H1 (cell line): ENCODE data around the gene DUOXA2. TPM values are rescaled to one million over a fixed set of nuclear protein-coding genes. Genes with fewer than 3 reads are reported as not detected.

Experiments
- CTCF ChIA-PET: fragments of 300-600 bp; sonication (Branson Sonifier 250); formaldehyde crosslinking; loops from one replicate; lab custom pipeline; 2021; ENCODE audit not compliant: partially characterized antibody; lab: Charles Lee
- POLR2A ChIA-PET: fragments of 300-600 bp; sonication (Branson Sonifier 250); formaldehyde crosslinking; loops from one replicate; lab custom pipeline; 2021; ENCODE audit warnings: inconsistent platforms; ENCODE audit not compliant: partially characterized antibody; lab: Charles Lee
- DNase-seq, 2 experiments: peaks; one replicate each; pipeline versions ENCODE4 v3.0.0 to v3.0.0-alpha.2; 2010 to 2022; ENCODE audit warnings: low spot score in 2 of 2, low read depth in 1 of 2, mixed read lengths in 1 of 2
- FAIRE-seq: peaks from 2 replicates; lab custom pipeline; 2011; peaks lifted over from hg19 to GRCh38; lab: Jason Lieb, UNC
- H2AFZ ChIP-seq: 2 replicates; pipeline ENCODE4 v1.8.1; 2012; ENCODE audit warnings: low read length, inconsistent platforms
- H2AK5ac ChIP-seq: 2 replicates; pipeline ENCODE4 v1.6.1; 2013; ENCODE audit warnings: low read depth, low read length
- H2BK120ac ChIP-seq: replicated peaks from 2 replicates; pipeline ENCODE3; 2013; ENCODE audit warnings: low read depth, low read length, inconsistent platforms
- H2BK12ac ChIP-seq: 2 replicates; pipeline ENCODE4 v1.6.1; 2013; ENCODE audit warnings: low read depth, low read length
- H2BK15ac ChIP-seq: 2 replicates; pipeline ENCODE4 v1.6.1; 2013; ENCODE audit warnings: low read length
- H2BK20ac ChIP-seq: 2 replicates; pipeline ENCODE4 v1.6.1; 2013; ENCODE audit warnings: low read length
- H2BK5ac ChIP-seq: 2 replicates; pipeline ENCODE4 v1.6.1; 2013; ENCODE audit warnings: low read depth, low read length
- H3K14ac ChIP-seq: 2 replicates; pipeline ENCODE4 v1.6.1; 2013; ENCODE audit warnings: inconsistent platforms; ENCODE audit not compliant: insufficient read length
- H3K18ac ChIP-seq: 2 replicates; pipeline ENCODE4 v1.6.1; 2013; ENCODE audit warnings: low read length; ENCODE audit errors: extremely low read depth
- H3K23ac ChIP-seq: 2 replicates; pipeline ENCODE4 v1.6.1; 2013; ENCODE audit warnings: inconsistent platforms; ENCODE audit not compliant: insufficient read length
- H3K23me2 ChIP-seq: 2 replicates; pipeline ENCODE4 v1.6.1; 2013; ENCODE audit warnings: low read depth, low read length
- H3K27ac ChIP-seq: 2 replicates; pipeline ENCODE4 v1.6.1; 2011; ENCODE audit warnings: low read depth, low read length, inconsistent platforms
- H3K27me3 ChIP-seq, 4 experiments: replicated peaks in 1 of 4; 1 replicate in 1 of 4; 2 replicates in 3 of 4; pipeline versions ENCODE4 v1.6.1 to v1.8.1; 2011 to 2013; ENCODE audit warnings: low read length in 3 of 4, mild to moderate bottlenecking in 3 of 4, inconsistent platforms in 2 of 4, mixed read lengths in 2 of 4, moderate library complexity in 1 of 4; ENCODE audit not compliant: control insufficient read depth in 3 of 4, insufficient read depth in 3 of 4; ENCODE audit errors: extremely low read depth in 1 of 4
- H3K36me3 ChIP-seq, 4 experiments: 2 replicates each; pipeline versions ENCODE4 v1.6.1 to v1.8.1; 2011 to 2013; ENCODE audit warnings: mild to moderate bottlenecking in 4 of 4, low read length in 3 of 4, moderate library complexity in 2 of 4, control low read depth in 1 of 4, inconsistent platforms in 1 of 4; ENCODE audit not compliant: insufficient read depth in 4 of 4, control insufficient read depth in 2 of 4
- H3K4ac ChIP-seq: replicated peaks from 2 replicates; pipeline ENCODE3; 2013; ENCODE audit warnings: low read length, low read depth, mixed read lengths, inconsistent platforms; ENCODE audit not compliant: insufficient read length
- H3K4me1 ChIP-seq, 4 experiments: replicated peaks in 1 of 4; 1 replicate in 1 of 4; 2 replicates in 3 of 4; pipeline versions ENCODE4 v1.6.1 to v1.8.1; 2011 to 2013; ENCODE audit warnings: low read length in 3 of 4, inconsistent platforms in 2 of 4, mixed read lengths in 1 of 4; ENCODE audit not compliant: insufficient read depth in 4 of 4, control insufficient read depth in 3 of 4
- H3K4me2 ChIP-seq, 2 experiments: 2 replicates each; pipeline versions ENCODE4 v1.6.1 to v1.8.1; 2011 to 2013; ENCODE audit warnings: low read depth in 2 of 2, low read length in 2 of 2, control low read depth in 1 of 2, inconsistent platforms in 1 of 2, mild to moderate bottlenecking in 1 of 2; ENCODE audit not compliant: insufficient read depth in 1 of 2
- H3K4me3 ChIP-seq, 4 experiments: fragments of 200-600, 300-600 bp in 1 of 4; sonication (generic), shearing (Covaris generic), sonication (Bioruptor Twin) in 1 of 4; 2 replicates each; pipeline versions ENCODE4 v1.5.1 to v1.8.1; 2011 to 2016; ENCODE audit warnings: low read length in 4 of 4, low read depth in 3 of 4, control low read depth in 2 of 4, inconsistent platforms in 2 of 4, mild to moderate bottlenecking in 2 of 4, mixed read lengths in 1 of 4, moderate library complexity in 1 of 4; ENCODE audit not compliant: insufficient read depth in 2 of 4; ENCODE audit errors: extremely low read depth in 1 of 4
- H3K56ac ChIP-seq: replicated peaks from 2 replicates; pipeline ENCODE3; 2013; ENCODE audit warnings: low read depth, mild to moderate bottlenecking, mixed read lengths, low read length, inconsistent platforms; ENCODE audit not compliant: insufficient read length
- H3K79me1 ChIP-seq: 2 replicates; pipeline ENCODE4 v1.6.1; 2013; ENCODE audit warnings: low read depth, low read length, control low read depth
- H3K79me2 ChIP-seq, 2 experiments: 2 replicates each; pipeline versions ENCODE4 v1.6.1 to v1.8.1; 2012 to 2013; ENCODE audit warnings: low read length in 2 of 2, mild to moderate bottlenecking in 2 of 2, inconsistent platforms in 1 of 2; ENCODE audit not compliant: insufficient read depth in 2 of 2, control insufficient read depth in 1 of 2
- H3K9ac ChIP-seq, 4 experiments: replicated peaks in 1 of 4; 1 replicate in 1 of 4; 2 replicates in 3 of 4; pipeline versions ENCODE4 v1.6.1 to v1.8.1; 2011 to 2013; ENCODE audit warnings: low read depth in 3 of 4, low read length in 3 of 4, control low read depth in 2 of 4, mild to moderate bottlenecking in 2 of 4, moderate library complexity in 2 of 4, inconsistent platforms in 1 of 4; ENCODE audit errors: extremely low read depth in 1 of 4
- H3K9me3 ChIP-seq, 2 experiments: 2 replicates each; pipeline versions ENCODE4 v1.6.1 to v1.8.1; 2012 to 2013; ENCODE audit warnings: mild to moderate bottlenecking in 2 of 2, moderate library complexity in 2 of 2, control low read depth in 1 of 2, inconsistent platforms in 1 of 2, low read depth in 1 of 2, low read length in 1 of 2, mixed read lengths in 1 of 2; ENCODE audit not compliant: insufficient read depth in 2 of 2
- H4K20me1 ChIP-seq, 2 experiments: replicated peaks in 1 of 2; 2 replicates each; pipeline versions ENCODE3 to v1.8.1; 2011 to 2013; ENCODE audit warnings: inconsistent platforms in 2 of 2, low read length in 2 of 2, mild to moderate bottlenecking in 1 of 2; ENCODE audit not compliant: insufficient read depth in 2 of 2, control insufficient read depth in 1 of 2
- H4K5ac ChIP-seq: 2 replicates; pipeline ENCODE4 v1.6.1; 2013; ENCODE audit warnings: low read length, low read depth, mixed read lengths, inconsistent platforms; ENCODE audit not compliant: insufficient read length
- H4K8ac ChIP-seq: 2 replicates; pipeline ENCODE4 v1.8.0; 2013; ENCODE audit warnings: mild to moderate bottlenecking, moderate library complexity, low read length, inconsistent platforms; ENCODE audit not compliant: insufficient read depth; ENCODE audit errors: extremely low read depth
- H4K91ac ChIP-seq: replicated peaks from 2 replicates; pipeline ENCODE3; 2013; ENCODE audit warnings: low read length, mixed read lengths, inconsistent platforms; ENCODE audit not compliant: insufficient read length
- BACH1 ChIP-seq: IDR thresholded peaks from 2 replicates; pipeline ENCODE4 v1.6.1; 2012; ENCODE audit warnings: low read length, improper control_type of control experiment
- CREB1 ChIP-seq: IDR thresholded peaks from 2 replicates; pipeline ENCODE4 v1.6.1; 2012; ENCODE audit warnings: inconsistent platforms
- EGR1 ChIP-seq: IDR thresholded peaks from 2 replicates; pipeline ENCODE4 v1.6.1; 2011; ENCODE audit warnings: low read depth, low read length, borderline replicate concordance
- HDAC6 ChIP-seq: IDR thresholded peaks from one replicate; pipeline ENCODE4 v1.7.1; 2012; ENCODE audit warnings: low read depth, mild to moderate bottlenecking, inconsistent platforms, low read length, moderate library complexity
- NRF1 ChIP-seq: IDR thresholded peaks from 2 replicates; pipeline ENCODE4 v1.6.1; 2011; ENCODE audit warnings: mild to moderate bottlenecking, low read depth, low read length, improper control_type of control experiment
- SAP30 ChIP-seq: fragments of 300-600 bp; sonication (generic); IDR thresholded peaks from 2 replicates; pipeline ENCODE4 v1.7.1; 2012; ENCODE audit warnings: low read length, moderate library complexity, mild to moderate bottlenecking, inconsistent platforms; ENCODE audit not compliant: insufficient read depth, insufficient replicate concordance
- SIN3A ChIP-seq, 2 experiments: IDR thresholded peaks in 1 of 2; conservative IDR thresholded peaks in 1 of 2; 2 replicates each; pipeline ENCODE4 v1.6.1; 2011 to 2012; ENCODE audit warnings: low read length in 2 of 2, improper control_type of control experiment in 1 of 2, low read depth in 1 of 2, mild to moderate bottlenecking in 1 of 2
- WGBS, 2 experiments: shearing (Covaris generic) in 1 of 2; methylation state at CpG; one replicate each; pipeline versions ENCODE4 v1.1.6 to v1.1.7; 2013 to 2015; ENCODE audit warnings: low lambda C conversion rate in 2 of 2, mixed read lengths in 2 of 2, inconsistent platforms in 1 of 2, low coverage in 1 of 2, missing lambda C conversion rate in 1 of 2; ENCODE audit not compliant: insufficient replicate concordance in 2 of 2, insufficient coverage in 1 of 2, insufficient read length in 1 of 2; ENCODE audit errors: extremely low coverage in 1 of 2, missing lambda C conversion rate in 1 of 2; 5-methylcytosine and 5-hydroxymethylcytosine counted together
- polyA plus RNA-seq, 7 experiments: library from polyadenylated mRNA; depleted of rRNA in 3 of 7; stranded (reverse) in 5 of 7; unstranded in 2 of 7; fragments of >200 nt in 5 of 7; fragments of 200-250 nt in 2 of 7; gene quantifications; 1 replicate in 5 of 7; 2 replicates in 1 of 7; 4 replicates in 1 of 7; pipeline versions ENCODE4 v1.2.1 to v1.2.3, GENCODE V29; 2011 to 2013; ENCODE audit warnings: missing spikeins in 2 of 7, mixed read lengths in 2 of 7
- total RNA-seq: library from RNA; stranded (reverse); fragmentation: NEBNext Ultra II Directional; extraction: Animal tissue kit (Norgen Biotek cat#: 25700); gene quantifications from 2 replicates; pipeline ENCODE4 v1.2.1, GENCODE V29; 2021
- TF ChIP-seq, protein P1 (sequence below): IDR thresholded peaks from 2 replicates; pipeline ENCODE4 v1.6.1; 2012; ENCODE audit warnings: inconsistent platforms

DUOXA2 gene
- total and polyA plus RNA-seq, 2 of the 8 experiments (the other 6 are each of a cell fraction or from before 2014, with no cell fraction given): 0.05 TPM; not detected in 1

DNA sequence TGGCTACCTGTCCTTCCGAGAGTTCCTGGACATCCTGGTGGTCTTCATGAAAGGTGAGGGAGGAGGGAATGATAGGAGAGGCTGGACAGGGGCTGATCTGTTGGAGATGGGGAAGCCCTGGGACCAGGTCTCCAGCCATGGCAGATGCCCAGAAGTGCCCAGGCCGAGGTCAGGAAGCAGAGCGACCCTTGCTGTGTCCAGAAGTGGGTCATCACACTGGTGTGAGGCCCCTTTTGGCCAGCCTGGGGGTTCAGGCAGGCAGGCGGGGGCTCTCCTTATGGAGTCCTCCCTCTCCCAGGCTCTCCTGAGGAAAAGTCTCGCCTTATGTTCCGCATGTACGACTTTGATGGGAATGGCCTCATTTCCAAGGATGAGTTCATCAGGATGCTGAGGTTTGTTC is 33.5 kb downstream of the DUOXA2 start:
- no peak overlapping the region for H2BK15ac ChIP-seq
- no peak overlapping the region for H4K8ac ChIP-seq
- H4K20me1 ChIP-seq: no peaks in the 10 kb centered on the region
- no peak overlapping the region for H3K9ac ChIP-seq
- no peak overlapping the region for H3K14ac ChIP-seq
- H2BK12ac ChIP-seq: no peak overlapping the region
- TF ChIP-seq NRF1: no peak
- TF ChIP-seq, protein P1, sequence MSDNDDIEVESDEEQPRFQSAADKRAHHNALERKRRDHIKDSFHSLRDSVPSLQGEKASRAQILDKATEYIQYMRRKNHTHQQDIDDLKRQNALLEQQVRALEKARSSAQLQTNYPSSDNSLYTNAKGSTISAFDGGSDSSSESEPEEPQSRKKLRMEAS: no peak
- no peak for TF ChIP-seq EGR1
- no peak for TF ChIP-seq SAP30
- TF ChIP-seq SIN3A (conservative IDR thresholded peaks at IDR 0.05 in 1 of 2, IDR thresholded peaks at IDR 0.05 in 1 of 2; ENCODE audit: low read depth in 1 of 2, low read length in 2 of 2): no peak
- TF ChIP-seq BACH1: no peak
- no peak for TF ChIP-seq HDAC6
- no peak for TF ChIP-seq CREB1
- TF ChIP-seq, all 59 proteins: peak for 0
- ChIA-PET CTCF (interaction anchor here (0.7 to 3.1 kb wide), 6 partner anchors 9 to 129 kb away, joined by 3 to 12 read pairs (median 4); no protein-coding TSS in a partner anchor), POLR2A (interaction anchor here (1.4 kb wide), 1 partner anchor 9 kb away, joined by 4 read pairs; no protein-coding TSS in a partner anchor)
- Histone ChIP-seq H3K36me3 (no peaks in the 10 kb centered on the region), H3K4ac (no peak overlapping the region), H3K4me3 (no peak overlapping the region), H2BK120ac (no peak overlapping the region), H2AK5ac (no peak overlapping the region), H3K79me2 (no peaks in the 10 kb centered on the region), H3K9me3 (no peaks in the 10 kb centered on the region), H3K27me3 (no peaks in the 10 kb centered on the region; a peak in 1 of 7 replicates), H2BK20ac (no peak overlapping the region), H3K23ac (no peak overlapping the region), H4K5ac (no peak overlapping the region), H4K91ac (no peak overlapping the region), H3K27ac (no peak overlapping the region), H3K79me1 (no peaks in the 10 kb centered on the region; the same call in 1 of the 2 replicates), H3K56ac (no peak overlapping the region), H2BK5ac (no peak overlapping the region), H3K18ac (no peak overlapping the region), H3K23me2 (no peaks in the 10 kb centered on the region), H3K4me1 (no peaks in the 10 kb centered on the region; a peak in 1 of 7 replicates), H2AFZ (no peak overlapping the region), H3K4me2 (no peak overlapping the region)
- DNase-seq (no peak), FAIRE-seq (no peak)
- WGBS, 2 experiments: 88% methylated on average over 7 of the region's 7 CpGs; no CpG with 5 or more reads in 1 of the 2 experiments
